AG04449 (cell line): ENCODE results near the gene GALNT3.

ENCODE experiments used
- CTCF ChIA-PET: fragments of 350-600 bp; formaldehyde crosslinking; extraction: SDS; loops from one replicate; lab custom pipeline; 2021; ENCODE audit warnings: antibody characterized with exemption; lab: Yijun Ruan, JAX
- POLR2A ChIA-PET: fragments of 400-600, 350-600 bp; formaldehyde crosslinking; extraction: SDS; loops from one replicate; lab custom pipeline; 2020; ENCODE audit warnings: antibody characterized with exemption, inconsistent platforms; lab: Yijun Ruan, JAX
- DNase-seq: peaks from one replicate; pipeline ENCODE4 v3.0.0-alpha.2; 2010; ENCODE audit warnings: low read depth, low spot score
- H3K4me3 ChIP-seq: 2 replicates; pipeline ENCODE4 v1.5.1; 2011; ENCODE audit warnings: low read depth, mild to moderate bottlenecking, control low read depth, low read length
- CTCF ChIP-seq: IDR thresholded peaks from one replicate; pipeline ENCODE4 v1.5.1; 2011; ENCODE audit warnings: mild to moderate bottlenecking, moderate library complexity, low read length, control low read depth, inconsistent platforms; ENCODE audit not compliant: insufficient read depth; ENCODE audit errors: missing control alignments

Gene GALNT3

DNA sequence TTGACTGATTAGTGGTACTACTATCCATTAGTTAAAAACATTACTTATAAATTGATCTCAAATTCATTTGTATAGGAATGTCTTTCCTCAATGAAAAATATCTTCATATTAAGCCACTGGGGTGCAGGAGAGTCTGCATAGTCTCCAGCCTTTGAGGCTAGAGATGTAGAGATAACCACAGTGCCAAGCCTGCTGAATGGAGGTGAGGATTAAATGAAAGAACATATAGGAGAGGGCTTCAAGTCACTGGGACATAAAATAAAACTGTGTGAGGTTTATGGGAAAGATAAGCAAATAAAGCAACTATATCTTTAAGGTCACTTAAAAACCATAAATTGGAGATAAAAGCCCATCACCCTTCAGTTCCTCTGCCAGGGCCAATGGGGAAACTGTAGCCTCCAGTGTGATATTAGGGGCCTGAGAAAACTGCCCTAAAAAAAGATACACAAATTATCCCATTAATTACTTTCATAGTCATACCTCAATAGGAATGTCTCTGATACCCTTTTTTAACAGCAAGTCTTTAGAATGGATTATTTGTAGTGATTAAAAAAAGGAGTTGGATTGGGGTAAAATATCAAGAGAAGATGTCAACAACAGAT is 27.6 kb downstream of the GALNT3 start:
- no peak overlapping the region for H3K4me3 ChIP-seq
- ChIA-PET POLR2A (no interaction called here), CTCF (no interaction called here)
- no peak for DNase-seq
- no peak for TF ChIP-seq CTCF

DNA sequence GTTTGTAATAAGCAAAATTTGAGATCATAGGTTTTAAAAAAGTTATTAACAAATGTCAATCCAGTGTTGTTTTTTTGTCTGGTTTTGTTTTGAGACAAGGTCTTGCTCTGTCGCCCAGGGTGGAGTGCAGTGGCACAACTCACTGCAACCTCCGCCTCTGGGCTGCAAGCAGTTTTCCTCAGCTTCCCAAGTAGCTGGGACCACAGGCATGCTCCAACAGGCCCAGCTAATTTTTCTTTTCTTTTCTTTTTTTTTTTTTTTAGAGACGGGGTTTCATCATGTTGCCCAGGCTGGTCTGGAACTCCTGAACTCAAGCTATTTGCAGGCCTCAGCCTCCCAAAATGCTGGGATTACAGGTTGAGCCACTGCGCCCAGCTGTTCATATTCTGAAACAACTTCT is 31.3 kb downstream of the GALNT3 start:
- POLR2A ChIA-PET, result no interaction called here
- no peak overlapping the region for H3K4me3 ChIP-seq
- CTCF ChIA-PET, result no interaction called here
- DNase-seq, result no peak
- TF ChIP-seq CTCF, result no peak

DNA sequence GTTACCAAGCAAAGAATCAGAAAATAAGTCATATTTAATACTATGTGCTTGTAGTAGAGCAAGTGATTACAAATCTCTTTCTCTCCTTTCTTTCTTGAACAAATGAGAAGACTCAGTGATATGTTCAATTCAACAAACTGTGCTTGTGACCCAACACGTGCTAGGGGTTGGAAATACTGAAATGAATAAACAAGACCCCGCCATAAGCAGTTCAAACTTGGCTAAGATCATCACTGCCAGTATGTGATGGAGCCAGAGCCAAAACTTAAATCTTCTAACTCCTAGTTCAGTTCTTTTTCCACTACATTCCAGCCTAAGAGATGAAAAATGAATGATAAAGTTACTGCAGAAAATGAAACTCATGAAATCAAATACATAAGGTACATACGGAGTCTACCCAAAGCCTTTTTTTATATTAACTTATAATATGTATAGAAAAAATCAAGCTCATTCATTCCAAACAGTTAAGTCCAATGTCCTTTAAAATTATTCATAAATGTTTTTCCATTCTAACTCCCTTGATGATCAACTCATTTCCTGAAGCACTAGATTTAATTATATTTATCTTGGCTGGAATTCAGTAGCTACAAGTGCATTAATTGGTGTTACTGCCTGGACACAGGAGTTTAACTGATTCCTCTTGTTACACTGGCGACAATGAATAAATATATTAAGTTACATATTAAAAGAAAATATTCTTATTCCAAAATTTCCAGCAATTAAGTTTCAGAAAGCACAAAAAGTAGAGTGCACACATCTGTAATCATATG is 36.0 kb downstream of the GALNT3 start:
- ChIA-PET POLR2A (no interaction called here), CTCF (no interaction called here)
- no peak for TF ChIP-seq CTCF
- no peak for DNase-seq
- no peak overlapping the region for H3K4me3 ChIP-seq

DNA sequence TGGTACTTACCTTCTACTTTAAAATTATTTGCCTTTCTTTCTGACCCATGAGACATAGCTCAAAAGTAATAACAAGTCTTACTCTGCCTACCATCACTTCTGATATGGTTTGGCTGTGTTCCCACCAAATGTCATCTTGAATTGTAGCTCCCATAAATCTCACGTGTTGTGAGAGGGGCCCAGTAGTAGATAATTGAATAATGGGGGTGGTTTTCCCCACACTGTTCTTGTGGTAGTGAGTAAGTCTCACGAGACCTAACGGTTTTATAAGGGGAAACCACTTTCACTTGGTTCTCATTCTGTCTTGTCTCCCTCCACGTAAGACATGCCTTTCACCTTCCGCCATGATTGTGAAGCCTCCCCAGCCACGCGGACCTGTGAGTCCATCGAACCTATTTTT is 47.5 kb downstream of the GALNT3 start:
- CTCF ChIA-PET, result no interaction called here
- H3K4me3 ChIP-seq, result no peak overlapping the region
- no peak for TF ChIP-seq CTCF
- no peak for DNase-seq
- POLR2A ChIA-PET, result no interaction called here

DNA sequence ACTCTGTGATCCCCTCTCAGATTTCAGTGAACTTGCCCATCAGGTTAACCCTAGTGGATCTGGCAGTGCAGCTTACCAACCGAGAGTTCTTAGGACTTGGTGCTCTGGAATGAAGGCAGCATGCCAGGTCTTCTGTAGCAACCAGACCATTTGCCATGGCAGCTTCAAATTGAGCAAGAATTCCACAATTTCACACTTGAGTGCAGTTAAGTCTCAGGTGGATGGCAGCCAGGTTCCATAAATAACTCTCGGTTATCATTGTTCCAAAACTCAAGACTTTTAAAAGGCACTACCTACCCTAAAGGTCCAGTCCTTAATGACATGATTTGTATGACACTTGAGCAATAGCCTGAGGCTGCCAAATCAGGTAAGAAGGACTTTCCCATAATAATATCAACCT is 48.1 kb downstream of the GALNT3 start:
- CTCF ChIA-PET, result no interaction called here
- H3K4me3 ChIP-seq, result no peak overlapping the region
- DNase-seq, result no peak
- TF ChIP-seq CTCF, result no peak
- POLR2A ChIA-PET, result no interaction called here

GRCh38 chr2:165743442-165743841 is 50.6 kb downstream of the GALNT3 start:
- H3K4me3 ChIP-seq, result no peak overlapping the region
- no peak for DNase-seq
- CTCF ChIA-PET, result no interaction called here
- POLR2A ChIA-PET, result no interaction called here
- TF ChIP-seq CTCF, result no peak
